SK-N-SH (cell line): Measurements from ENCODE around the gene KNCN. TPM values are rescaled to one million over a fixed set of nuclear protein-coding genes. Genes with fewer than 3 reads are reported as not detected.

ENCODE experiments used
- CTCF ChIA-PET: fragments of 300-600, 350-600 bp; formaldehyde crosslinking; extraction: SDS; loops from one replicate; lab custom pipeline; 2021; lab: Yijun Ruan, JAX
- POLR2A ChIA-PET: fragments of 350-600 bp; sonication (Branson Sonifier 250); formaldehyde crosslinking; extraction: SDS; loops from one replicate; lab custom pipeline; 2020; ENCODE audit warnings: antibody characterized with exemption, inconsistent platforms; lab: Yijun Ruan, JAX
- DNase-seq: peaks from one replicate; pipeline ENCODE4 v3.0.0; 2012
- H2AFZ ChIP-seq: fragments of 200-600 bp; sonication (generic); 2 replicates; pipeline ENCODE4 v1.8.1; 2016; ENCODE audit warnings: antibody characterized with exemption, mild to moderate bottlenecking, low read depth
- H3F3A ChIP-seq: fragments of 200-600 bp; sonication (generic); replicated peaks from 2 replicates; pipeline ENCODE3; 2016; ENCODE audit warnings: antibody characterized with exemption, mild to moderate bottlenecking; ENCODE audit not compliant: insufficient read depth
- H3K27ac ChIP-seq, 2 experiments: fragments of 200-500 bp in 1 of 2; fragments of 200-600 bp in 1 of 2; sonication (Bioruptor generic) in 1 of 2; sonication (generic), shearing (Covaris generic) in 1 of 2; 2 replicates each; pipeline versions ENCODE4 v1.5.1 to v1.6.1; 2014 to 2016; ENCODE audit warnings: low read depth in 2 of 2, inconsistent platforms in 1 of 2, low read length in 1 of 2, mild to moderate bottlenecking in 1 of 2, mixed read lengths in 1 of 2
- H3K27me3 ChIP-seq: fragments of 200-600 bp; sonication (generic), shearing (Covaris generic); 2 replicates; pipeline ENCODE4 v1.6.1; 2016; ENCODE audit warnings: mixed run types; ENCODE audit not compliant: insufficient read depth
- H3K36me3 ChIP-seq, 2 experiments: fragments of 200-500 bp in 1 of 2; fragments of 200-600 bp in 1 of 2; sonication (Bioruptor generic) in 1 of 2; sonication (generic) in 1 of 2; replicated peaks in 1 of 2; 2 replicates each; pipeline versions ENCODE3 to v1.5.1; 2014 to 2016; ENCODE audit warnings: low read length in 1 of 2, mild to moderate bottlenecking in 1 of 2; ENCODE audit not compliant: insufficient read depth in 2 of 2, control insufficient read depth in 1 of 2
- H3K4me1 ChIP-seq, 2 experiments: fragments of 200-500 bp in 1 of 2; fragments of 200-600 bp in 1 of 2; sonication (Bioruptor generic) in 1 of 2; sonication (generic), shearing (Covaris generic) in 1 of 2; 2 replicates each; pipeline versions ENCODE4 v1.5.1 to v1.6.1; 2014 to 2016; ENCODE audit warnings: low read depth in 1 of 2, low read length in 1 of 2, mixed run types in 1 of 2; ENCODE audit not compliant: insufficient read depth in 2 of 2, control insufficient read depth in 1 of 2
- H3K4me2 ChIP-seq: fragments of 200-600 bp; sonication (generic), shearing (Covaris generic); 2 replicates; pipeline ENCODE4 v1.6.1; 2017; ENCODE audit warnings: mixed run types
- H3K4me3 ChIP-seq, 2 experiments: fragments of 200-500 bp in 1 of 2; fragments of 200-600 bp in 1 of 2; sonication (Bioruptor generic) in 1 of 2; sonication (generic), shearing (Covaris generic) in 1 of 2; 2 replicates each; pipeline versions ENCODE4 v1.5.1 to v1.8.1; 2014 to 2016; ENCODE audit warnings: low read depth in 2 of 2, inconsistent platforms in 1 of 2, low read length in 1 of 2, mild to moderate bottlenecking in 1 of 2, mixed read lengths in 1 of 2, moderate library complexity in 1 of 2
- H3K79me2 ChIP-seq: fragments of 200-600 bp; sonication (generic); 2 replicates; pipeline ENCODE4 v1.8.1; 2017; ENCODE audit warnings: mild to moderate bottlenecking; ENCODE audit not compliant: insufficient read depth
- H3K9ac ChIP-seq: fragments of 200-600 bp; sonication (generic); 2 replicates; pipeline ENCODE4 v1.6.1; 2017; ENCODE audit warnings: mixed run types
- H3K9me2 ChIP-seq: fragments of 200-600 bp; sonication (generic); 2 replicates; pipeline ENCODE4 v1.6.1; 2017; ENCODE audit warnings: mixed run types
- H3K9me3 ChIP-seq: fragments of 200-600 bp; sonication (generic); 2 replicates; pipeline ENCODE4 v1.6.1; 2017; ENCODE audit warnings: mixed run types, mild to moderate bottlenecking, moderate library complexity
- H4K20me1 ChIP-seq: fragments of 200-600 bp; sonication (generic); 2 replicates; pipeline ENCODE4 v1.6.1; 2017; ENCODE audit warnings: mild to moderate bottlenecking, mixed run types; ENCODE audit not compliant: insufficient read depth
- CHD2 ChIP-seq: fragments of 150-350 bp; IDR thresholded peaks from 2 replicates; pipeline ENCODE4 v1.6.1; 2018; ENCODE audit warnings: low read length; ENCODE audit not compliant: partially characterized antibody
- EP300 ChIP-seq, 2 experiments: IDR thresholded peaks; 2 replicates each; pipeline versions ENCODE4 v1.4.0 to v1.6.1; 2012; ENCODE audit warnings: borderline replicate concordance in 1 of 2, low read depth in 1 of 2, low read length in 1 of 2
- EZH2phosphoT487 ChIP-seq: fragments of 200-600 bp; sonication (generic); IDR thresholded peaks from 2 replicates; pipeline ENCODE4 v1.6.1; 2017; ENCODE audit warnings: low read depth, mixed run types, mild to moderate bottlenecking, antibody characterized with exemption, moderate library complexity, borderline replicate concordance
- FOXJ3 ChIP-seq: sonication (generic); formaldehyde crosslinking; IDR thresholded peaks from 2 replicates; pipeline ENCODE4 v1.5.1; 2020; ENCODE audit warnings: mild to moderate bottlenecking, missing genetic modification reagents
- GATA2 ChIP-seq: sonication (generic); formaldehyde crosslinking; IDR thresholded peaks from 2 replicates; pipeline ENCODE4 v1.5.0; 2020; ENCODE audit warnings: mild to moderate bottlenecking, missing genetic modification reagents
- MXI1 ChIP-seq: IDR thresholded peaks from 2 replicates; pipeline ENCODE4 v1.6.1; 2012; ENCODE audit warnings: mild to moderate bottlenecking, low read depth, low read length, improper control_type of control experiment
- NRF1 ChIP-seq: IDR thresholded peaks from 2 replicates; pipeline ENCODE4 v1.6.1; 2012; ENCODE audit warnings: low read depth, mild to moderate bottlenecking, low read length
- RAD21 ChIP-seq: IDR thresholded peaks from 2 replicates; pipeline ENCODE4 v1.6.1; 2012; ENCODE audit warnings: mild to moderate bottlenecking, low read length
- RFX5 ChIP-seq: IDR thresholded peaks from 2 replicates; pipeline ENCODE4 v1.6.1; 2012; ENCODE audit warnings: mild to moderate bottlenecking, improper control_type of control experiment, low read length
- RXRA ChIP-seq: IDR thresholded peaks from 2 replicates; pipeline ENCODE4 v1.4.0; 2012; ENCODE audit warnings: low read depth, mild to moderate bottlenecking, borderline replicate concordance
- SIN3A ChIP-seq: IDR thresholded peaks from 2 replicates; pipeline ENCODE4 v1.6.1; 2012; ENCODE audit warnings: low read depth, mild to moderate bottlenecking, low read length, moderate library complexity, borderline replicate concordance
- SMC3 ChIP-seq: IDR thresholded peaks from 2 replicates; pipeline ENCODE4 v1.6.1; 2012; ENCODE audit warnings: low read depth, low read length, improper control_type of control experiment
- TCF12 ChIP-seq: IDR thresholded peaks from 2 replicates; pipeline ENCODE4 v1.4.0; 2012
- YY1 ChIP-seq: IDR thresholded peaks from 2 replicates; pipeline ENCODE4 v1.4.0; 2012; ENCODE audit warnings: low read depth, mild to moderate bottlenecking
- WGBS: methylation state at CpG from one replicate; pipeline ENCODE4 v1.1.6; 2017; ENCODE audit warnings: low lambda C conversion rate; 5-methylcytosine and 5-hydroxymethylcytosine counted together
- polyA plus RNA-seq, 3 experiments: library from polyadenylated mRNA; depleted of rRNA; stranded (reverse); fragments of >200 nt; gene quantifications; 2 replicates each; pipeline ENCODE4 v1.2.3, GENCODE V29; 2012
- TF ChIP-seq, protein P1 (sequence below): IDR thresholded peaks from 2 replicates; pipeline ENCODE4 v1.4.0; 2012; ENCODE audit warnings: low read depth
- TF ChIP-seq, protein P2 (sequence below): fragments of 200-600 bp; sonication (generic); IDR thresholded peaks from 2 replicates; pipeline ENCODE4 v1.6.1; 2017; ENCODE audit warnings: antibody characterized with exemption, mild to moderate bottlenecking, moderate library complexity

KNCN gene
- polyA plus RNA-seq, 1 of the 3 experiments (the other 2 are of a cell fraction), result not detected

DNA sequence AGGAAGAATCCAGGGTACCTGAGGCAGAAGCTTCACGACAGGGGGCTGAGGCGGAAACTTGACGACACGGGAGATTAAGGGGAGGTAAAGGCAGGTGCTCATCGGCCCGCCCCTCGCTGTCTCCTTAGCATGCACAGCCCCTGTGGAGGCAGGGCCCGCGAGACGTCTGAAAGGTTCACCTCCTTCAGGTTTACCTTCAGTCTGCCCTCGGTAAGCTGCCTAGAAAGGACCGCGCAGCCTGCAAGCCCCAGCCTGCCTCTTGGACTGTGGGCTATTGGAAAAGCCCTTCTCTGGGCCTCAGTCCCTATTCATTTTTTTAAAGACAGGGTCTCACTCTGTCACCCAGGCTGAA lies 28.5 kb downstream of the KNCN start:
- TF ChIP-seq SMC3 (no peak), RFX5 (no peak), TCF12 (no peak), NRF1 (no peak), EP300 (IDR thresholded peaks at IDR 0.05; ENCODE audit: borderline replicate concordance in 1 of 2, low read depth in 1 of 2, low read length in 1 of 2) (no peak), RXRA (no peak), FOXJ3 (CRISPR knock-in tag) (no peak), SIN3A (no peak), EZH2phosphoT487 (no peak), MXI1 (no peak), RAD21 (no peak), CHD2 (no peak), YY1 (no peak), GATA2 (no peak)
- TF ChIP-seq, protein P1, sequence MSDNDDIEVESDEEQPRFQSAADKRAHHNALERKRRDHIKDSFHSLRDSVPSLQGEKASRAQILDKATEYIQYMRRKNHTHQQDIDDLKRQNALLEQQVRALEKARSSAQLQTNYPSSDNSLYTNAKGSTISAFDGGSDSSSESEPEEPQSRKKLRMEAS, result no peak
- TF ChIP-seq, protein P2, sequence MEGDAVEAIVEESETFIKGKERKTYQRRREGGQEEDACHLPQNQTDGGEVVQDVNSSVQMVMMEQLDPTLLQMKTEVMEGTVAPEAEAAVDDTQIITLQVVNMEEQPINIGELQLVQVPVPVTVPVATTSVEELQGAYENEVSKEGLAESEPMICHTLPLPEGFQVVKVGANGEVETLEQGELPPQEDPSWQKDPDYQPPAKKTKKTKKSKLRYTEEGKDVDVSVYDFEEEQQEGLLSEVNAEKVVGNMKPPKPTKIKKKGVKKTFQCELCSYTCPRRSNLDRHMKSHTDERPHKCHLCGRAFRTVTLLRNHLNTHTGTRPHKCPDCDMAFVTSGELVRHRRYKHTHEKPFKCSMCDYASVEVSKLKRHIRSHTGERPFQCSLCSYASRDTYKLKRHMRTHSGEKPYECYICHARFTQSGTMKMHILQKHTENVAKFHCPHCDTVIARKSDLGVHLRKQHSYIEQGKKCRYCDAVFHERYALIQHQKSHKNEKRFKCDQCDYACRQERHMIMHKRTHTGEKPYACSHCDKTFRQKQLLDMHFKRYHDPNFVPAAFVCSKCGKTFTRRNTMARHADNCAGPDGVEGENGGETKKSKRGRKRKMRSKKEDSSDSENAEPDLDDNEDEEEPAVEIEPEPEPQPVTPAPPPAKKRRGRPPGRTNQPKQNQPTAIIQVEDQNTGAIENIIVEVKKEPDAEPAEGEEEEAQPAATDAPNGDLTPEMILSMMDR, result no peak
- Histone ChIP-seq H3F3A (peaks cover 27% of the 10 kb centered on the region), H4K20me1 (no peaks in the 10 kb centered on the region), H3K4me1 (peaks cover 4 to 39% of the 10 kb centered on the region in 2 experiments; a peak in 3 of 4 replicates), H3K4me3 (no peak overlapping the region), H3K27ac (no peak overlapping the region), H2AFZ (no peak overlapping the region), H3K27me3 (no peaks in the 10 kb centered on the region), H3K79me2 (no peaks in the 10 kb centered on the region), H3K9me3 (no peaks in the 10 kb centered on the region), H3K4me2 (peak overlapping the region; percentile 23; the same call in 1 of the 2 replicates), H3K36me3 (no peaks in the 10 kb centered on the region), H3K9me2 (no peaks in the 10 kb centered on the region), H3K9ac (no peak overlapping the region)
- ChIA-PET CTCF (interaction anchor here (0.8 to 3.1 kb wide), 6 partner anchors 10 to 81 kb away, joined by 3 to 23 read pairs (median 8); a partner anchor contains a TSS), POLR2A (interaction anchor here (0.6 kb wide), 2 partner anchors 9 to 106 kb away, joined by 4 to 5 read pairs; no protein-coding TSS in a partner anchor)
- no peak for DNase-seq
- WGBS, result 95% methylated on average over 7 of the region's 13 CpGs
